GM12878 (cell line): Measurements from ENCODE around the gene ASTN1. TPM values are rescaled to one million over a fixed set of nuclear protein-coding genes. Genes with fewer than 3 reads are reported as not detected.

ENCODE experiments used
- ATAC-seq: fragments of 200-7000 bp; cut with Tn5 transposase; 3 replicates; pipeline ENCODE4 v1.9.1; 2020; ENCODE audit warnings: mild to moderate bottlenecking, moderate library complexity
- BruUV-seq: library from RNA; stranded (reverse); fragments of 400-500 nt; replicated peaks from 2 replicates; lab custom pipeline; 2021; lab: Mats Ljungman, UMichigan
- CTCF ChIA-PET: fragments of 300-600 bp; sonication (Branson Sonifier 250); formaldehyde crosslinking; extraction: SDS; loops from one replicate; lab custom pipeline; 2021; ENCODE audit warnings: inconsistent platforms; lab: Yijun Ruan, JAX
- POLR2A ChIA-PET: fragments of 350-600 bp; formaldehyde crosslinking; extraction: SDS; loops from one replicate; lab custom pipeline; 2021; ENCODE audit warnings: inconsistent platforms; lab: Charles Lee
- RAD21 ChIA-PET: fragments of 300-600 bp; sonication (Branson Sonifier 250); formaldehyde crosslinking; loops from one replicate; lab custom pipeline; 2023; ENCODE audit warnings: antibody characterized with exemption; ENCODE audit not compliant: unreplicated experiment; lab: Charles Lee
- SMC1A ChIA-PET: fragments of 300-600 bp; sonication (Branson Sonifier 250); formaldehyde crosslinking; loops from one replicate; lab custom pipeline; 2023; ENCODE audit not compliant: unreplicated experiment, uncharacterized antibody; lab: Charles Lee
- DNase-seq: peaks from one replicate; pipeline ENCODE4 v3.0.0-alpha.2; 2011; ENCODE audit warnings: low read depth, low spot score
- FAIRE-seq: peaks from 3 replicates; lab custom pipeline; 2011; peaks lifted over from hg19 to GRCh38; lab: Jason Lieb, UNC
- H2AFZ ChIP-seq: 2 replicates; pipeline ENCODE4 v1.6.0; 2011; ENCODE audit warnings: low read depth, low read length, control low read depth; ENCODE audit not compliant: control insufficient read depth
- H3K27ac ChIP-seq: 2 replicates; pipeline ENCODE4 v1.5.1; 2011; ENCODE audit warnings: control low read depth; ENCODE audit not compliant: control insufficient read depth, insufficient read depth
- H3K27me3 ChIP-seq, 2 experiments: replicated peaks in 1 of 2; 2 replicates each; pipeline versions ENCODE4 v1.6.0 to v1.6.1; 2011; ENCODE audit warnings: low read length in 1 of 2; ENCODE audit not compliant: control insufficient read depth in 2 of 2, insufficient read depth in 2 of 2
- H3K36me3 ChIP-seq, 2 experiments: 2 replicates each; pipeline ENCODE4 v1.5.1; 2011; ENCODE audit warnings: low read length in 1 of 2; ENCODE audit not compliant: control insufficient read depth in 2 of 2, insufficient read depth in 2 of 2
- H3K4me1 ChIP-seq: 2 replicates; pipeline ENCODE4 v1.6.1; 2011; ENCODE audit warnings: mild to moderate bottlenecking, low read length, moderate library complexity, mixed read lengths; ENCODE audit not compliant: control insufficient read depth, insufficient read depth
- H3K4me2 ChIP-seq: 2 replicates; pipeline ENCODE4 v1.6.0; 2011; ENCODE audit warnings: control low read depth; ENCODE audit not compliant: control insufficient read depth, insufficient read depth
- H3K4me3 ChIP-seq: fragments of 200-600 bp; sonication (generic); 2 replicates; pipeline ENCODE4 v1.5.1; 2016
- H3K79me2 ChIP-seq: 2 replicates; pipeline ENCODE4 v1.6.0; 2011; ENCODE audit warnings: low read length; ENCODE audit not compliant: control insufficient read depth, insufficient read depth
- H3K9ac ChIP-seq: 2 replicates; pipeline ENCODE4 v1.8.0; 2011; ENCODE audit warnings: low read length, control low read depth, mixed read lengths; ENCODE audit not compliant: control insufficient read depth, insufficient read depth
- H3K9me3 ChIP-seq: replicated peaks from 3 replicates; pipeline ENCODE4 v1.5.1; 2011; ENCODE audit warnings: mild to moderate bottlenecking, low read length; ENCODE audit not compliant: control insufficient read depth, insufficient read depth
- H4K20me1 ChIP-seq: 2 replicates; pipeline ENCODE4 v1.6.0; 2011; ENCODE audit not compliant: control insufficient read depth, insufficient read depth
- ATF7 ChIP-seq: fragments of 450-650 bp; IDR thresholded peaks from 2 replicates; pipeline ENCODE4 v1.6.1; 2016; ENCODE audit warnings: low read depth, mild to moderate bottlenecking
- DPF2 ChIP-seq: fragments of 450-650 bp; IDR thresholded peaks from 2 replicates; pipeline ENCODE4 v1.6.1; 2017; ENCODE audit warnings: mild to moderate bottlenecking
- SIN3A ChIP-seq: IDR thresholded peaks from 2 replicates; pipeline ENCODE4 v1.6.1; 2012; ENCODE audit warnings: low read depth, low read length, improper control_type of control experiment
- STAT3 ChIP-seq: IDR thresholded peaks from 2 replicates; pipeline ENCODE4 v1.6.1; 2011; ENCODE audit warnings: low read depth, low read length, improper control_type of control experiment
- ZBED1 ChIP-seq: IDR thresholded peaks from 2 replicates; pipeline ENCODE4 v1.6.1; 2016; ENCODE audit warnings: borderline replicate concordance
- ZBTB33 ChIP-seq: fragments of 450-650 bp; IDR thresholded peaks from 2 replicates; pipeline ENCODE4 v1.6.1; 2017; ENCODE audit warnings: mild to moderate bottlenecking
- WGBS: methylation state at CpG from one replicate; pipeline ENCODE4 v1.1.6; 2016; ENCODE audit warnings: low lambda C conversion rate; ENCODE audit not compliant: insufficient replicate concordance, insufficient coverage; ENCODE audit errors: missing lambda C conversion rate; 5-methylcytosine and 5-hydroxymethylcytosine counted together
- in situ Hi-C: fragments of 300-500 bp; cut with MboI; formaldehyde crosslinking; loops from 9 replicates; pipeline ENCODE4 v1.14.3; 2018; ENCODE audit warnings: mixed read lengths
- intact Hi-C: fragments of 100-400 bp; cut with micrococcal nuclease; formaldehyde crosslinking; loops from one replicate; pipeline ENCODE4 v1.14.2; 2022; ENCODE audit not compliant: unreplicated experiment
- polyA plus RNA-seq, 11 experiments: library from polyadenylated mRNA; depleted of rRNA in 4 of 11; unstranded in 6 of 11; stranded (reverse) in 5 of 11; fragments of >200 nt; fragmentation: Nextera tagmentation in 4 of 11; fragmentation: Illumina TruSeq in 1 of 11; extraction: Ambion mirVana in 4 of 11; extraction: Trizol in 1 of 11; gene quantifications; 1 replicate in 1 of 11; 2 replicates in 10 of 11; pipeline versions ENCODE4 v1.2.1 to v1.2.3, GENCODE V29; 2011 to 2016; ENCODE audit warnings: inconsistent platforms in 2 of 11, missing spikeins in 2 of 11, low read depth in 1 of 11
- total RNA-seq, 4 experiments: library from RNA; depleted of rRNA in 3 of 4; stranded (reverse); fragments of >200 nt in 3 of 4; fragmentation: Illumina TruSeq in 1 of 4; extraction: Trizol in 1 of 4; gene quantifications; 2 replicates each; pipeline versions ENCODE4 v1.2.1 to v1.2.3, GENCODE V29; 2013 to 2021
- TF ChIP-seq, protein P1 (sequence below): IDR thresholded peaks from 2 replicates; pipeline ENCODE4 v1.6.1; 2011; ENCODE audit warnings: mild to moderate bottlenecking, low read depth, low read length, moderate library complexity; ENCODE audit not compliant: insufficient replicate concordance

The ASTN1 gene
- total and polyA plus RNA-seq, 10 of the 15 experiments (the other 5 are each of a cell fraction or from before 2014, with no cell fraction given), result 0.04 TPM; not detected in 9

- in situ Hi-C loops (no loop called here), intact Hi-C loops (no loop called here)
- Histone ChIP-seq H3K27ac (no peak overlapping the region), H3K4me2 (no peak overlapping the region), H3K4me3 (no peak overlapping the region), H3K4me1 (no peaks in the 10 kb centered on the region), H4K20me1 (no peaks in the 10 kb centered on the region), H3K9ac (no peak overlapping the region), H3K36me3 (no peaks in the 10 kb centered on the region), H3K27me3 (no peaks in the 10 kb centered on the region; a peak in 1 of 4 replicates), H2AFZ (no peak overlapping the region), H3K79me2 (no peaks in the 10 kb centered on the region), H3K9me3 (no peaks in the 10 kb centered on the region)
- DNase-seq (no peak), FAIRE-seq (no peak), ATAC-seq (no peak)
- SMC1A ChIA-PET, result interaction anchor here (0.5 kb wide), 1 partner anchor 1496 kb away, joined by 4 read pairs; no protein-coding TSS in a partner anchor
- POLR2A ChIA-PET, result no interaction called here
- RAD21 ChIA-PET, result no interaction called here
- TF ChIP-seq, protein P1, sequence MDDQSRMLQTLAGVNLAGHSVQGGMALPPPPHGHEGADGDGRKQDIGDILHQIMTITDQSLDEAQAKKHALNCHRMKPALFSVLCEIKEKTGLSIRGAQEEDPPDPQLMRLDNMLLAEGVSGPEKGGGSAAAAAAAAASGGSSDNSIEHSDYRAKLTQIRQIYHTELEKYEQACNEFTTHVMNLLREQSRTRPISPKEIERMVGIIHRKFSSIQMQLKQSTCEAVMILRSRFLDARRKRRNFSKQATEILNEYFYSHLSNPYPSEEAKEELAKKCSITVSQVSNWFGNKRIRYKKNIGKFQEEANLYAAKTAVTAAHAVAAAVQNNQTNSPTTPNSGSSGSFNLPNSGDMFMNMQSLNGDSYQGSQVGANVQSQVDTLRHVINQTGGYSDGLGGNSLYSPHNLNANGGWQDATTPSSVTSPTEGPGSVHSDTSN, result no peak
- TF ChIP-seq DPF2 (no peak), ZBED1 (no peak), STAT3 (no peak), SIN3A (no peak), ATF7 (no peak), ZBTB33 (no peak)
- CTCF ChIA-PET, result no interaction called here
- no TSS peak for BruUV-seq
- WGBS, result 70% methylated on average over 5 of the region's 5 CpGs
These were observed 180.8 kb downstream of the ASTN1 start for GRCh38 chr1:176983731-176984130.
